Amniotic stem cell (primary cell): ENCODE results near the gene KNDC1.
"Not testable (repeated sequence)": the region's sequence is repeated elsewhere in the genome, so short reads cannot be mapped to it uniquely, and the experiment has no call there.

Experiments used
- DNase-seq: peaks from one replicate; lab custom pipeline; 2025; lab: John Stamatoyannopoulos, UW

KNDC1 gene

DNA sequence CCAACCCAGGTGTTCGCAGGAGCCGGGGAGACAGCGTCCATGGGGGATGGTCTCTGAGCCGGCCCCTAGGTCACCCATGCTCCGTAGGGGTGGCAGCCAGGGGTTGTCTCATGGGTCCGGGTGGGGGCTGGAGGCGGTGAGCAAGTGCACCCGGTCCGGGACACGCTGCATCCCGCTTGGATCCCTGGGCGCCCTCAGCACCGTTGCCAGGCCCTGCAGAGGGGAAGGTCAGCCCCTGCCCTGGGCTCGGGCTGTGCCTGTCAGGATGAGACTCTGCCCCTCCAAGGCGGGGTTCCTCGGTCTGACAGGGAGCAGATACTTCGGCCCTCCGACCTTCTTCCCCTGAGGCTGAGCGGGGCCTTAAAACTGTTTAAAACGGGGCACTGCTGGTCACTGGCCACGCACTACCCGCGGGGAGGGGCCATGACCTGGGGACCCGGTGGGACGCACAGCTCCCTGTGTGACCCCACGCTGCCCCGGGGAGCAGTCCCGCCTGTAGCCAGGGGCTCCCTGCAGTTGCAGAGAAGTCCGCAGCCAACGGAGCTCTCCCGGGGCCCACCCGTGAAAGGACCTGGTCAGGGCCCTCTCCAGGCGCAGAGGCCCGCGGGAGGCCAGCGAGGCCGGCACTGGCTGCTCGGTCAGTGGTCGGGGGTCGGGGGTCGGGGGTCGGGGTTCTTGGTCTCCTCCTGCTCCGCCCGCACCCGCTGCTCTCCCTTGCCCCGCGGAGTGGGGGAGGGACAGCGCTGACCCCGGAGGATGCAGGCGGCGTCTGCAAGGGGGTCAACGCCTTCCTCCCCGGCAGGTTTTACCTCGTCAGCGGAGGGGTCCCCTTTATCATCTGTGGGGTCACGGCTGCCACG lies 33.4 kb upstream of the KNDC1 start:
- no peak for DNase-seq

DNA sequence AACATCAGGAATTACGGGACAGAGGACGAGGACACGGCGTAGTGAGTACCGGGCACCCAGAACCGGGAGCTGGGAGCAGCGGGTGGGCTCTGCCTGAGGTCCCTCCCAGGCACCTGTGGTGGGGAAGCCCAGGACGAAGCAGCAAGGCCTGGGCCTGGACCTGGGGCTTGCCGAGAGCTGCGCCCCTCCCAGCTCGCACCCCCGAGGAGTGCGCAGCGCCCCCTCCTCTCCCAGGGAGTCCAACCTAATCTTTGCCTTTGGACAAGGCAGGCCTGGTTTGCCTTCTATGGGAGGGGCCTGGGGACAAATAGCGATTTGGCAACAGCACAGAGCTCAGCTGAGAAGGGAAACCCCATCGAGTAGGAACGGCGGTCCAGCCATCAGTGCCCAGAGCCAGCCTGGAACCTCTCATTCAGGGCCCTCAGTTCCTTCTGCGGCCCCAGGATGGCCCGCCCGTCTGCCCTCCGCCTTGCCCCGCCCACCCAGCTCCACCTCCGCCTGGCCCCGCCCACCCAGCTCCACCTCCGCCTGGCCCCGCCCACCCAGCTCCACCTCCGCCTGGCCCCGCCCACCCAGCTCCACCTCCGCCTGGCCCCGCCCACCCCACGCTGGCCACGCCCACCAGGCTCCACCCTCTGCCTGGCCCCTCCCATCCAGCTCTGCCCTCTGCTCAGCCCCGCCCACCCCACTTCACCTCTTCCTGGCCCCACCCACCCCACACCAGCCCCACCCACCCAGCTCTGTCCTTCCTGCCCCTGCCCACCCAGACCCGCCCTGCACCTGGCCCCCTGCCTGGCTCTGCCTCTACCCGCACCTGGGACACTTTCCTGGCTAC lies 32.5 kb upstream of the KNDC1 start:
- no peak for DNase-seq

GRCh38 chr10:133128126-133129070 lies 31.6 kb upstream of the KNDC1 start:
- DNase-seq: no peak

- no peak for DNase-seq
Measured at GRCh38 chr10:133129071-133129858, 30.8 kb upstream of the KNDC1 start.

DNA sequence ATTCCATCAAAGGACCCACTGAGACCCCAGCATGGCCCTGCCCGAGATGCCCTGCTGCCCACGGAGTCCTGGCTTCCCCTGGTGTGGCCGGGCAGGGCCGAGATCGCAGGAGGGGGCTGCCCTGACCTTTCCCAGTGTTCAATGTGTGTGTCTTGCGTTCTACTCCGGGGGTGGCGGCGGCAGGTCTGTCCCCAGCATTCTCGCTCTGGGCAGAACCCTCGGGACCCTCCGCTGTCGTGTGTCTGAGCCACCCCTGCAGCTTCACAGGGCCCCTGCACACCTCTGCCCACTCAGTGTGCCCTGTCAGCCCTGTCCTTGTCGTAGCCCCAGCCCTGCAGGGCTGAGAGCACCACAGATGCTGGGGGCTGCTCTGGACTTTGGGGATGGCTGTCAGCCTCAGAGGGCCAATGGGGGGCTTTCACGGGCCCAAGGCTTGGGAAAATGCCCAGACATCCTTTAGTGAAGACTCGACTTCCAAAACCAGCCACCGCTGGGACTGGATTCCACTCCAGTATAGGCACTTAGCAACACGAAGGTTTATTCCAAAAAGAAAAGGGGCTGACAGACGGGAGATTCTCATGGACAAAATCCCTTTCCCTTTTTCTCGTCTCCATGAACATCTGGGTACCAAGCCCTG lies 30.0 kb upstream of the KNDC1 start:
- DNase-seq: no peak

DNA sequence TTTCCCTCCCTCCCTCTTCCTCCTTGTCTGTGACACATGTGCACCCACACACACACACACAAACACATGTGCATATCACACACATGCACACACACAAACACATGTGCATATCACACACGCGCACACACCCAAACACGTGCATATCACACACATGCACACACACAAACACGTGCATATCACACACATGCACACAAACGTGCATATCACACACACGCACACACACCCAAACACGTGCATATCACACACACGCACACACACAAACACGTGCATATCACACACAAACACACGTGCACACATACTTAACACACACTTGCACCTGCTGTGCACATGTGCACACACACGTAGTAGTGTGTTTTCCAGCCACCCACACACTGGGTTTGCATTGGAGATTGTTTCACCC lies 29.4 kb upstream of the KNDC1 start:
- DNase-seq: no peak

DNA sequence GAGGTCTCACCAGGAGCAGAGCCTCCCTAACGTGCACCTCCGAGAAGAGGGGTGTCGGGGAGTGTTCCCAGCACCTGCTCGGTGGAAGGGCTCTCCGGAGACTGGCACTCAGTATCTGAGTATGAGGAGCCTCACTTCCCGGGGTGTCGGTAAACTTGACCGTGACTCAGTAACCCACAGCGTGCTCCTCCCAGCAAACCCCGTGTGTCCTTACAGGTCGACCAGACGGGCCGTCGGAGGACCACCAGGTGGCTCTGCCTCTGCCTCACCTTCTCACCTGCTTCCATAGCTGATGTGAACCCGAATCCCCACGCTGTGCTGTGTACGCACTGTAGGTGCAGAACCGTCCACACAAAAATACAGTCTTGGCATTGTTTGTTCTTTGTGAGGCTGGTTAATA lies 29.0 kb upstream of the KNDC1 start:
- DNase-seq: no peak

DNA sequence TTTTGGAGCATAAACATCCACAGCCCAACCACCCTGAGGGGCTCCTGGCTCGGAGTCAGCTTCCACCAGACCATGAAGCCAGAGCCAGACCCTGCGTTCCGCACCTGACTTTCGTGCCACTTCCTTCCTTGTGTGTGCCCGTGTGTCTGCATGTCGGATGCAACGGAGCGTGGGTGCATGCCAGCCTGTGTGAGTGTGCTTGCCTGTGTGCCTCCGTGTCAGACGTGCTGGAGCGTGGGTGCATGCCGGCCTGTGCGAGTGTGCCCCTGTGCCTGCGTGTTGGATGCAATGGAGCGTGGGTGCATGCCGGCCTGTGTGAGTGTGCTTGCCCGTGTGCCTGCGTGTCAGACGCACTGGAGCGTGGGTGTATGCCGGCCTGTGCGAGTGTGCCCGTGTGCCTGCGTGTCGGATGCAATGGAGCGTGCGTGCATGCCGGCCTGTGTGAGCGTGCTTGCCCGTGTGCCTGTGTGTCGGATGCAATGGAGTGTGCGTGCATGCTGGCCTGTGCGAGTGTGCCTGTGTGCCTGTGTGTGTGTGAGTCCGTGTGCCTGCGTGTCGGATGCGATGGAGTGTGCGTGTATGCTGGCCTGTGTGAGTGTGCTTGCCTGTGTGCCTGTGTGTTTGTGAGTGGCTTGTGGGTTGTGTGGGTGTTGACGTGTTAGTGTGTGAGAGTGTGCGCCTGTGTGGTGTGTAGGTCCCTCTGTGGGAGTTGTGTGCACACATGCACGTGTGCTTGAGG lies 28.1 kb upstream of the KNDC1 start:
- no peak for DNase-seq

- no peak for DNase-seq
Measured at GRCh38 chr10:133132473-133133291, 27.3 kb upstream of the KNDC1 start.

- no peak for DNase-seq
Measured at GRCh38 chr10:133133471-133134231, 26.4 kb upstream of the KNDC1 start.

DNA sequence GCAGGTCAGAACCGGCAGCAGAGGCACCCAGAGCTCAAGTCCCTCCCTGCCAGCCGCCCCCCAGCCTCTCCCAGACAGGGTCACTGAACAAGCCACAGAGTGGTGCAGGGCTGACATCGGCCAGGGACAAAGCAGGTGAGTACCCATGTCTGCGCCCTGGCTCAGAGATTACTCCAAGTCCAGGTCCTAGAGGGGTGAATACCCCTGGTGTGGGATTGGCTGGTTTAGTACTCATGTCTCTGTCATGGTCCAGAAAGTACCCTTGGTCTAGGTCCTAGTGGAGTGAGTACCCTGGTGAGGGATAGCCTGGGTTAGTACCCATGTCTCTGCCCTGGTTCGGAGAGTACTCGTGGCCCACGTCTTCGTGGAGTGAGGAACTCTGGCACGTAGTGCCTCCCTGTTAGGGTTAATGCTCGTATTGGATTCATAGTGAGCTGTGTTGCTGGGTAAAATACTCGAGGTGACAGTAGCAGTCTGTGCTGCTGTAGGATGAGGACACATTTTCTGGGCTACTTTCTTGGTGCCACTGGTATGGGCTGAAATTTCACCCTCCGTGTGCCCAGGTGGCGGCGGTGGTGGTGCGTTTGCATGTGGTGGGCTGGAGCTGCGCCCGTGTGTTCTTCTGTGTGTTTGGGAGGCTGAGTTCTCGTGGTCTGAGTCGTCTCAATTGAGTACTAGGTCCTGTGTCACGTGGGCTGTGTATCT lies 25.5 kb upstream of the KNDC1 start:
- no peak for DNase-seq

DNA sequence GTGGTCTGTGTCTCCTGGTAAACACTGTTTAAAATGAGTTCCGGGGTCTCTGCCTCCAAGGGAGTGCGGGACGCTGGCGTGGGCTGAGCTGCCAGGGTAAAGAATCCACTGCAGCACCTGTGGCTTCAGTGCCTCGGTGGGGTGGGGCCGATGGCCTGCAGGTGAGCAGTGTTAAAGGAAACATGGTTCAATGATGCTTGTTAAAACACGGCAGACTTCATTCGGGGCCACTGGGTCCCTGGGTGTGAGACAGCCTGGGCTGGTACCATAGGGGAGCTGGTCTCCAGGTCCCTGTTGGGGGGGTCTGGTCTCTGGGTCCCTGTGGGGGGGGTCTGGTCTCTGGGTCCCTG lies 24.9 kb upstream of the KNDC1 start:
- DNase-seq: no peak

GRCh38 chr10:133137486-133138145 lies 22.4 kb upstream of the KNDC1 start:
- DNase-seq: not testable (repeated sequence)

DNA sequence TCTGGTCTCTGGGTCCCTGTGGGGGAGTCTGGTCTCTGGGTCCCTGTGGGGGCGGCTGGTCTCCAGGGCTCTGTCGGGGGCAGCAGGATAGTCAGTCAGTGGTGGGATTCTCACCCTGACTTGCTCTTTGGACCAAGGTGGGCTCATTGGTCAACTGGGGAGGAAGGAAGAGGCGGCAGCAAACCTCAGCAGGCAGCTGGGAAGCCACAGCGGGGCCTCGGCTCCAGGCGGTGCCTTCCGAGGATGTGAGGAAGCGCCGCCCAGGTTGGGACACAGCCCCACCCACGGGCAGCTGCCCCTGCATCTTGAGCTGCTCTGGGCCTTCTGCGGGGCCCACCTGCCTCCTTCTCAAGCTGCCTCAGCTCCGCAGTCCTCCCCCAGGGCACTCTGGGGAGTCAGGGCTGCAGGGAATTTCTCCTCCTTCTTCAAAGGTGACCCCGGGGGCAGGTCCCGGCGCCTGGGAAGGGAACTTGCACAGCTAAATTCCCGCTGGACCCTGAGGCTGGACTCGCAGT lies 20.4 kb upstream of the KNDC1 start:
- no peak for DNase-seq

GRCh38 chr10:133140417-133141143 lies 19.4 kb upstream of the KNDC1 start:
- DNase-seq: no peak
